ENCODE data around the gene TMCO2. TPM values are rescaled to one million over a fixed set of nuclear protein-coding genes. Genes with fewer than 3 reads are reported as not detected.

The TMCO2 gene
- total RNA-seq, 2 donors from 2014 or later = 5.5 TPM; not detected in 1

DNA sequence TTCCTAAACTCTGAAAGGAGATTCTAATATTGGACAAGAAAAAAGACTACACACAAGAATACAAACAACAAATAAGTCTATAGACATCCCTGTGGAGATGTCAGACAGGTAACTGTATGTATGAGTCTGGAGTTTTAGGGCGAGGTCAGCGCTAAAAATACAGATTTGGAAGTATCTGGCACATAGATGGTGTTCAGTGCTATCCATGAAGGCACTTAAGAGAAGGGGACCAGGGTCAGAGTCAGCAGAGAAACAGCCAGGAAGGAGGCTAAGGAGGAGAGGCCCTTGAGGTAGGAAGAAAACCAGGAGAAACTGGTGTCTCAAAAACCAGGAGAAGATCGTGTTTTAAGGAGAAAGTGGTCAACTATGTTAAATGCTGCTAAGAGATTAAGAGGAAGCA lies 28.4 kb downstream of the TMCO2 start:
- Histone ChIP-seq H3K36me3 (no peaks in the 10 kb centered on the region), H3K4me1 (replicated peaks) (no peaks in the 10 kb centered on the region), H3K27me3 (replicated peaks; ENCODE audit: insufficient read depth) (no peaks in the 10 kb centered on the region), H3K27ac (no peak overlapping the region), H3K4me3 (no peak overlapping the region), H3K9me3 (no peaks in the 10 kb centered on the region)
- DNase-seq (ENCODE audit: low spot score) = no peak
- 94% methylated on average over 3 of the region's 3 CpGs for WGBS
- TF ChIP-seq, protein P1, sequence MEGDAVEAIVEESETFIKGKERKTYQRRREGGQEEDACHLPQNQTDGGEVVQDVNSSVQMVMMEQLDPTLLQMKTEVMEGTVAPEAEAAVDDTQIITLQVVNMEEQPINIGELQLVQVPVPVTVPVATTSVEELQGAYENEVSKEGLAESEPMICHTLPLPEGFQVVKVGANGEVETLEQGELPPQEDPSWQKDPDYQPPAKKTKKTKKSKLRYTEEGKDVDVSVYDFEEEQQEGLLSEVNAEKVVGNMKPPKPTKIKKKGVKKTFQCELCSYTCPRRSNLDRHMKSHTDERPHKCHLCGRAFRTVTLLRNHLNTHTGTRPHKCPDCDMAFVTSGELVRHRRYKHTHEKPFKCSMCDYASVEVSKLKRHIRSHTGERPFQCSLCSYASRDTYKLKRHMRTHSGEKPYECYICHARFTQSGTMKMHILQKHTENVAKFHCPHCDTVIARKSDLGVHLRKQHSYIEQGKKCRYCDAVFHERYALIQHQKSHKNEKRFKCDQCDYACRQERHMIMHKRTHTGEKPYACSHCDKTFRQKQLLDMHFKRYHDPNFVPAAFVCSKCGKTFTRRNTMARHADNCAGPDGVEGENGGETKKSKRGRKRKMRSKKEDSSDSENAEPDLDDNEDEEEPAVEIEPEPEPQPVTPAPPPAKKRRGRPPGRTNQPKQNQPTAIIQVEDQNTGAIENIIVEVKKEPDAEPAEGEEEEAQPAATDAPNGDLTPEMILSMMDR (IDR thresholded peaks at IDR 0.05) = no peak
- TF ChIP-seq POLR2AphosphoS5 (IDR thresholded peaks at IDR 0.05) = no peak
- TF ChIP-seq POLR2A (IDR thresholded peaks at IDR 0.05) = no peak
- intact Hi-C loops (cut with DNase I) = no loop called here

DNA sequence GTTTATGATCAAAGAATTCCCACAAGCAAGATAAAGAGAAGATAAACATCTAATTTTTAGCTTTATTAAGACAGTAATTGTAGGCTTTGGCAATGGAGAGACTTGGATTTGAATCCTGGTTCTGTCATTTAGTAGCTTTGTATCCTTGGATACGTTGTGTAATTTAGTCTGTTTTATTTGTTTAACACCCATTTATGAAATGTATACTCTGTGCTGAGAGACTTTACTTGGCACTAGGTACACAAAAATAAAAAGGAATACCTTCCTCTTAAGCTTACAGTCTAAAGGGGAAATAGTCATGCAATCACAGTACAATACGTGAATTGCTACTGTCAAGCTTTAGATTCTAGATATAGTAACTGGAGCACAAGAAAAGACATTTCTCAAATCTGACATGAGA lies 34.1 kb downstream of the TMCO2 start:
- intact Hi-C loops (cut with DNase I) = no loop called here
- H3K27ac ChIP-seq = peak overlapping the region in 1 of 2 donors; percentile 39
- H3K4me3 ChIP-seq = no peak overlapping the region
- no peak for DNase-seq (ENCODE audit: low spot score)
- no peaks in the 10 kb centered on the region for H3K4me1 ChIP-seq (replicated peaks)
- peak; percentile 67 for TF ChIP-seq POLR2AphosphoS5 (IDR thresholded peaks at IDR 0.05)
- TF ChIP-seq, protein P1 (IDR thresholded peaks at IDR 0.05) = no peak
- peaks cover 0 to 3% of the 10 kb centered on the region in 2 donors for H3K36me3 ChIP-seq
- 22% methylated on average over 2 of the region's 2 CpGs for WGBS
- no peaks in the 10 kb centered on the region for H3K27me3 ChIP-seq (replicated peaks; ENCODE audit: insufficient read depth)
- no peaks in the 10 kb centered on the region for H3K9me3 ChIP-seq

DNA sequence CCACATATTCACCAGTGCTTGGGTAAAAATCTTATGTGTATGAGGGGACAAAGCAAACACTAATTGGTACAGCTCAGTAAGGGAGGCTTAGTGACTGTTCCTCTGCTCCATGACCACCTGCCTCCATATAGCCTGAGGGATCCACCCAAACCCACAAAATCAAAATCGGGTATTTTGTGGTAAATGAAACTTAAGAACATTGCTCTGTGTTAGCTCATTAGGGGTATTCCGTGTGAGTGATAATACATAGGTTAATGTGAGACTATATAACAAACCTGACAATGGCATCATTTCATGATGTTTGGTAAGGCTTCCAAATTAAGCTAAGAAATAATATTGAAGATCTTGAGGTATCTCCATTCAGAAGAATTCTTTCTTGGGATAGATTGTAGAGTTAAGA lies 43.6 kb downstream of the TMCO2 start:
- H3K4me3 ChIP-seq = no peak overlapping the region
- no peaks in the 10 kb centered on the region for H3K9me3 ChIP-seq
- DNase-seq (ENCODE audit: low spot score) = no peak
- H3K27ac ChIP-seq = no peak overlapping the region
- WGBS = 87% methylated on average over 2 of the region's 2 CpGs
- no peaks in the 10 kb centered on the region for H3K4me1 ChIP-seq (replicated peaks)
- intact Hi-C loops (cut with DNase I) = no loop called here
- TF ChIP-seq, protein P1 (IDR thresholded peaks at IDR 0.05) = no peak
- TF ChIP-seq POLR2AphosphoS5 (IDR thresholded peaks at IDR 0.05) (no peak), POLR2A (IDR thresholded peaks at IDR 0.05) (no peak)
- peaks cover 0 to 3% of the 10 kb centered on the region in 2 donors for H3K36me3 ChIP-seq
- no peaks in the 10 kb centered on the region for H3K27me3 ChIP-seq (replicated peaks; ENCODE audit: insufficient read depth)

DNA sequence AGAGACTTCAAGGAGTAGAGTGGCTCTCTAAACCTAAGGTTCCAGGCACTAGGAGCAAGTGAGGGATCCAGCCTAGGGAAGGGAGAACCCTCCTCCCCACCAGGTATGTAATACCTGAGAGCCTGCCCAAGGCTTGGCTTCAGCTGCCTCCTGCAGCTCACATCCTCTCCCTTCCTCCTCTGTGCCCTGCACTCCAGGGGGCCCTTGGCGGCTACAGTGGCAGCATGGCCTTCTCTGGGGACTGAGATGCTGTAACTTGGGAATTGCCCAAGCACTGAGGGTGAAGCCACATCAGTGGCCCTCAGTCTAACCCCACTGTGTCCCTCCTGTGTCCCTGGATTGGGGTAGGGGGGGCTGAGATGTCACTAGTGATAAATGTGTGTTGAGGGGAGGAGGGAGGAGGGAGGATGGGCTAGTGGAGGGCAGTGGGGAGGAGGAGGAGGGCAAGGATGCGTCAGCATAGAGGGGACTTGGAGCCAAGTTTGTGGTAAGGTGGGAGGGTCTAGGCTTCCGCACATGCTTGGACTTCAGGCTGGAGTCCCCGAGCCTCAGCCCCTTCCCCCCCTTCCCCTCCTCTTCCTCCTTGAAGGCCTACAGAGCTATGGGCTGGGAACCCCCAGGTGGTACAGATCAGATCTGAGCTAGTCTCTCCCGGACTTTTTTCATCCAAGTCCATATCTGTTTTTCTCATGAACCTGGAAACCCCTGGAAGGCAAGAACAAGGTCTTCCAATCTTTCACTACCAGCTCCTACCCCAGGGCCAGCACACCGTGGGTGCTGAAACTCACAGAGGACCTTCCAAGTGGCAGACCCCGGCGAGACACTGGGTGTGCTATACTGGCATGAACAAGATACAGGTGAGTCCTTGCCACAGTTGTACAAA lies 51.9 kb downstream of the TMCO2 start:
- TF ChIP-seq, protein P1 (IDR thresholded peaks at IDR 0.05) = no peak
- no peak for TF ChIP-seq POLR2AphosphoS5 (IDR thresholded peaks at IDR 0.05)
- TF ChIP-seq POLR2A (IDR thresholded peaks at IDR 0.05) = no peak
- Histone ChIP-seq H3K9me3 (no peaks in the 10 kb centered on the region), H3K27ac (no peak overlapping the region), H3K4me1 (replicated peaks) (no peaks in the 10 kb centered on the region), H3K4me3 (no peak overlapping the region), H3K27me3 (replicated peaks; ENCODE audit: insufficient read depth) (no peaks in the 10 kb centered on the region), H3K36me3 (no peaks in the 10 kb centered on the region)
- WGBS = 63% methylated on average over 8 of the region's 8 CpGs
- no peak for DNase-seq (ENCODE audit: low spot score)
- intact Hi-C loops (cut with DNase I) = no loop called here

DNA sequence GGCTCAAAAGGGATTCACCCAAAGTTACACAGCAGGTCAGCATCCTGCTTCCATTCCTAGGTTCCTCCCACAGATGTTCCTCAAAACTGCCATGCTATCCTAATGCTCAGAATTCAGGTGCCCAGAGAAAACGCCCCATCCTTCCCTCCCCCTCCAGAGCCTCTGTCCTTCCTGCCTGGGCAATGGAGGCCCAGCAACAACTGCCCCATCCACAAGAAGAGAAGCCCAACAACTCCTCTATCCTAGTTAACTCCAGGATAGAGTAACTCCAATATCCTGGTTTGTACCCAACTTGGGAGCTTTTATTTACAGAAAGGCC lies 52.5 kb downstream of the TMCO2 start:
- H3K36me3 ChIP-seq = no peaks in the 10 kb centered on the region
- no peaks in the 10 kb centered on the region for H3K4me1 ChIP-seq (replicated peaks)
- WGBS = 80% methylated on average over 1 of the region's 1 CpG
- intact Hi-C loops (cut with DNase I) = no loop called here
- no peaks in the 10 kb centered on the region for H3K27me3 ChIP-seq (replicated peaks; ENCODE audit: insufficient read depth)
- H3K4me3 ChIP-seq = no peak overlapping the region
- TF ChIP-seq POLR2AphosphoS5 (IDR thresholded peaks at IDR 0.05) = no peak
- no peak for TF ChIP-seq POLR2A (IDR thresholded peaks at IDR 0.05)
- TF ChIP-seq, protein P1 (IDR thresholded peaks at IDR 0.05) = no peak
- H3K9me3 ChIP-seq = no peaks in the 10 kb centered on the region
- DNase-seq (ENCODE audit: low spot score) = no peak
- no peak overlapping the region for H3K27ac ChIP-seq
